ENCODE measurements around the gene ANKS4B. TPM values are rescaled to one million over a fixed set of nuclear protein-coding genes. Genes with fewer than 3 reads are reported as not detected.

ANKS4B gene
- total and polyA plus RNA-seq, 8 donors = 0.23 to 9.0 (median 0.61) TPM; not detected in 3

DNA sequence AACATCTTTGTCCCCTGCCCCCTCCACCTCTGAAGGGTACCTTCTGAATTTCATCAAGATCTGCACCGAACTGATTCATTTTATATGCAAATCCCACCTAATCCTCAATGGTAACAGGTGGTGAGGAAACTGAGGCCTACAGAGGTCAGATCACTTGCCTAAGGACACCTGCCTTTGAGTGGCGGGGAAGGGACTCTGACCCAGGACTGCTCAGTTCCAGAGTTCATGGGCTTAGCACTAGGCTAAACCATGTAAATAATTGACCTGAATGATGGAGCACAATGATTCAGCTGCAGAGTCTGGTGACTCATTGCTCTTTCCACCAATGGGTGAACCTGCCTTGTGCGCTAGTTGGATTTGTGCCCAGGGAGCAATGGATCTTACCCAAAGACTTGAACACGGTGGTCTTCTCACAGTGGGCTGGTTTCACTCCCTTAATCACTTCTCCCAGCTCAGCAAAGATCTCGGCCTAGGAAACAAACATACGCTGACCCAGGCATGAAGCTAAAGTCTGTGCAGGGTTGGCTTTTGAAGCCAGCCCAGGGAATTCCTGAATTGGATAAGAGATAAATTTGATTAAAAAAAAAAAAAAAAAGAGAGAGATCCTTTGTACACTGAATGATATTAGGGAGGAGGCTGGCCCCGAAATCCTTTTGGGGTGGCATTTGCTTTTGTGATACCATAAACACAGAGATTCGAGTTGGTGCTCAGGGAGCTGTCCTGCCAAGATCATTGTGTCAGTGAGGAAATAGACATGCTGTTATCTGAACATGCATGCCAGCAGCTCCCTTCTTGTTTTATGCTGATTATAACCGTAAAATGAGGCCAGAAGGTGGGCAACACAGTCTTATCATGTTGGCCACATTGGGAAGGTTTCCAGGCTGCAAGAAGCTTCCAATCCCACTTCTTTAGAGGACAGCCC is 27.6 kb downstream of the ANKS4B start:
- 39 to 52% (median 48%) methylated on average over 9 of the region's 9 CpGs for WGBS, 5 donors
- Histone ChIP-seq H3K4me1 (peaks cover 0 to 26% (median 7%) of the 10 kb centered on the region in 4 donors), H3K36me3 (no peaks in the 10 kb centered on the region), H3K4me3 (no peak overlapping the region), H3K9me3 (no peaks in the 10 kb centered on the region), H3K27me3 (no peaks in the 10 kb centered on the region), H3K27ac (peak overlapping the region in 1 of 5 donors; percentile 8)
- intact Hi-C loops (cut with DNase I; ENCODE audit: low total_unique reads) = no loop called here
- TF ChIP-seq EP300 (IDR thresholded peaks at IDR 0.05) (no peak), POLR2A (IDR thresholded peaks at IDR 0.05) (no peak), CTCF (IDR thresholded peaks at IDR 0.05) (no peak), POLR2AphosphoS5 (IDR thresholded peaks at IDR 0.05) (peak in 1 of 3 donors; percentile 15)
- peak; percentile 60 to 86 for DNase-seq

DNA sequence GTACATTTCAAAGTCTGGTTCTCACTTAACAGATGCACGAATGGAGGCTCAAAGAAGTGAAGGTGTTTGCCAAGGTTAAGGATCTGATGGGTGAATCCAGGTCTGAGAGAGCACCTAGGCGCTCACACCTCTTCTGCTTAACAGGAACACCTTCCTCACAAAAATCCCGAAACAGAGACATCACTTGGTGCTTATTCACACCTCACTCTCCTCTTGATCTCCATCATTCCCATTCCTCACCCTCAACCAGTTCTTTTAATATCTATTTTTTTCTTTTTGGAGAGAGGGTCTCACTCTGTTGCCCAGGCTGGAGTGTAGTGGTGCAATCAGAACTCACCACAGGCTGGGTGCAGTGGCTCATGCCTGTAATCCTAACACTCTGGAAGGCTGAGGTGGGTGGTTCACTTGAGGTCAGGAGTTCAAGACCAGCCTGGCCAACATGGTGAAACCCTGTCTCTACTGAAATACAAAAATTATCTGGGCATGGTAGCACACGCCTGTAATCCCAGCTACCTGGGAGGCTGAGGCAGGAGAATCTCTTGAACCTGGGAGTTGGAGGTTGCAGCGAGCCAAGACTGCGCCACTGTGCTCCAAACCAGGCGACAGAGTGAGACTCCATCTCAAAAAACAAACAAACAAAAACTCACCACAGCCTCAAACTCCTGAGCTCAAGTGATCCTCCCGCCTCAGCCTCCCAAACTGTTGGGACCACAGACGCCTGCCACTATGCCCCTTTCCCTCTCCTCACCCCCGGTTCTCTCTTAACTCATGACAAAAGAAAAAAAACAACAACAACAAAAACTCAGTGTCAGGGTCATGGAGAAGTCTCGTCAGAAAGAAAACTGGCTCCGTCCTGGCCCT is 29.5 kb downstream of the ANKS4B start:
- Histone ChIP-seq H3K9me3 (no peaks in the 10 kb centered on the region), H3K4me3 (no peak overlapping the region), H3K27ac (no peak overlapping the region), H3K27me3 (no peaks in the 10 kb centered on the region), H3K36me3 (no peaks in the 10 kb centered on the region), H3K4me1 (peaks cover 0 to 26% (median 7%) of the 10 kb centered on the region in 4 donors)
- intact Hi-C loops (cut with DNase I; ENCODE audit: low total_unique reads) = no loop called here
- TF ChIP-seq CTCF (IDR thresholded peaks at IDR 0.05) = no peak
- no peak for TF ChIP-seq POLR2A (IDR thresholded peaks at IDR 0.05)
- TF ChIP-seq POLR2AphosphoS5 (IDR thresholded peaks at IDR 0.05) = no peak
- no peak for TF ChIP-seq EP300 (IDR thresholded peaks at IDR 0.05)
- WGBS, 5 donors = 80 to 85% (median 85%) methylated on average over 12 of the region's 12 CpGs
- DNase-seq = no peak

- Histone ChIP-seq H3K4me1 (peaks cover 0 to 26% (median 7%) of the 10 kb centered on the region in 4 donors), H3K9me3 (no peaks in the 10 kb centered on the region), H3K36me3 (no peaks in the 10 kb centered on the region), H3K27ac (peak overlapping the region in 1 of 5 donors; percentile 13), H3K4me3 (no peak overlapping the region), H3K27me3 (no peaks in the 10 kb centered on the region)
- no peak for TF ChIP-seq POLR2AphosphoS5 (IDR thresholded peaks at IDR 0.05)
- TF ChIP-seq EP300 (IDR thresholded peaks at IDR 0.05) = no peak
- no peak for TF ChIP-seq POLR2A (IDR thresholded peaks at IDR 0.05)
- no peak for TF ChIP-seq CTCF (IDR thresholded peaks at IDR 0.05)
- peak in 1 of 2 donors; percentile 40 for DNase-seq
- intact Hi-C loops (cut with DNase I; ENCODE audit: low total_unique reads) = no loop called here
- 43 to 48% (median 44%) methylated on average over 14 of the region's 14 CpGs for WGBS, 5 donors
Measured at GRCh38 chr16:21263640-21264570, 30.4 kb downstream of the ANKS4B start.

Data from stomach (tissue), 9 donors.